WTC11 (cell line): Measurements from ENCODE around the gene FCSK. TPM values are rescaled to one million over a fixed set of nuclear protein-coding genes. Genes with fewer than 3 reads are reported as not detected.

Experiments used
- ATAC-seq: fragments of 200-7000 bp; cut with Tn5 transposase; 2 replicates; pipeline ENCODE4 v1.10.0; 2021; ENCODE audit warnings: mild to moderate bottlenecking, moderate library complexity
- CTCF ChIA-PET: fragments of 300-600 bp; sonication (Branson Sonifier 250); formaldehyde crosslinking; loops from one replicate; lab custom pipeline; 2021; ENCODE audit warnings: antibody characterized with exemption; lab: Charles Lee
- POLR2A ChIA-PET: fragments of 350-600 bp; sonication (Branson Sonifier 250); formaldehyde crosslinking; loops from one replicate; lab custom pipeline; 2021; ENCODE audit warnings: antibody characterized with exemption; lab: Charles Lee
- DNase-seq: peaks from one replicate; pipeline ENCODE4 v3.0.0; 2021; ENCODE audit warnings: low spot score
- H3K27ac Mint-ChIP-seq: 2 replicates; pipeline ENCODE4 v1.8.0; 2021; ENCODE audit warnings: mixed read lengths
- H3K27me3 Mint-ChIP-seq: 2 replicates; pipeline ENCODE4 v1.8.0; 2021; ENCODE audit warnings: low read depth, mild to moderate bottlenecking, moderate library complexity, mixed read lengths
- H3K36me3 Mint-ChIP-seq: 2 replicates; pipeline ENCODE4 v1.8.0; 2021; ENCODE audit warnings: mixed read lengths
- H3K4me1 Mint-ChIP-seq: 2 replicates; pipeline ENCODE4 v1.8.0; 2022; ENCODE audit warnings: mixed read lengths
- H3K4me3 Mint-ChIP-seq: 2 replicates; pipeline ENCODE4 v1.8.0; 2021; ENCODE audit warnings: mild to moderate bottlenecking, moderate library complexity, mixed read lengths
- H3K9me3 Mint-ChIP-seq: 2 replicates; pipeline ENCODE4 v1.8.0; 2021; ENCODE audit warnings: mixed read lengths
- RELA ChIP-seq: sonication (generic); formaldehyde crosslinking; IDR thresholded peaks from 2 replicates; pipeline ENCODE4 v1.8.1; 2022; ENCODE audit warnings: missing genetic modification reagents, mild to moderate bottlenecking, borderline replicate concordance
- SMAD4 ChIP-seq: sonication (generic); formaldehyde crosslinking; IDR thresholded peaks from 2 replicates; pipeline ENCODE4 v1.8.0; 2022; ENCODE audit warnings: mild to moderate bottlenecking, missing genetic modification reagents
- TEAD4 ChIP-seq: sonication (generic); formaldehyde crosslinking; IDR thresholded peaks from 2 replicates; pipeline ENCODE4 v1.8.0; 2022; ENCODE audit warnings: mild to moderate bottlenecking, missing genetic modification reagents
- USF2 ChIP-seq: sonication (generic); formaldehyde crosslinking; IDR thresholded peaks from 2 replicates; pipeline ENCODE4 v1.8.1; 2023; ENCODE audit warnings: mild to moderate bottlenecking, missing genetic modification reagents, moderate library complexity
- ZNF416 ChIP-seq: fragments of 250-450 bp; sonication (Bioruptor Pico); IDR thresholded peaks from 2 replicates; pipeline ENCODE4 v1.9.0; 2021; ENCODE audit warnings: mild to moderate bottlenecking, inconsistent platforms
- ZNF423 ChIP-seq: fragments of 250-450 bp; sonication (Bioruptor Pico); IDR thresholded peaks from 2 replicates; pipeline ENCODE4 v2.1.2; 2022; ENCODE audit warnings: mild to moderate bottlenecking, moderate library complexity
- ZNF425 ChIP-seq: fragments of 250-450 bp; sonication (Bioruptor Pico); conservative IDR thresholded peaks from 2 replicates; pipeline ENCODE4 v1.9.0; 2021; ENCODE audit warnings: mild to moderate bottlenecking
- total RNA-seq: library from RNA; stranded (reverse); gene quantifications from 3 replicates; pipeline ENCODE4 v1.2.3, GENCODE V29; 2021
- TF ChIP-seq, protein P1 (sequence below): sonication (generic); formaldehyde crosslinking; conservative IDR thresholded peaks from 2 replicates; pipeline ENCODE4 v1.8.1; 2023; ENCODE audit warnings: mild to moderate bottlenecking, low read depth, missing genetic modification reagents, moderate library complexity
- TF ChIP-seq, protein P2 (sequence below): sonication (generic); formaldehyde crosslinking; IDR thresholded peaks from 2 replicates; pipeline ENCODE4 v1.8.0; 2023; ENCODE audit warnings: missing genetic modification reagents, mild to moderate bottlenecking, borderline replicate concordance
- TF ChIP-seq, protein P3 (sequence below): sonication (generic); formaldehyde crosslinking; IDR thresholded peaks from 2 replicates; pipeline ENCODE4 v1.8.1; 2022; ENCODE audit warnings: low read depth, mild to moderate bottlenecking, moderate library complexity, missing genetic modification reagents, borderline replicate concordance

FCSK gene
- total RNA-seq, 1 experiment from 2014 or later, result 10.6 TPM

- TF ChIP-seq, protein P1, sequence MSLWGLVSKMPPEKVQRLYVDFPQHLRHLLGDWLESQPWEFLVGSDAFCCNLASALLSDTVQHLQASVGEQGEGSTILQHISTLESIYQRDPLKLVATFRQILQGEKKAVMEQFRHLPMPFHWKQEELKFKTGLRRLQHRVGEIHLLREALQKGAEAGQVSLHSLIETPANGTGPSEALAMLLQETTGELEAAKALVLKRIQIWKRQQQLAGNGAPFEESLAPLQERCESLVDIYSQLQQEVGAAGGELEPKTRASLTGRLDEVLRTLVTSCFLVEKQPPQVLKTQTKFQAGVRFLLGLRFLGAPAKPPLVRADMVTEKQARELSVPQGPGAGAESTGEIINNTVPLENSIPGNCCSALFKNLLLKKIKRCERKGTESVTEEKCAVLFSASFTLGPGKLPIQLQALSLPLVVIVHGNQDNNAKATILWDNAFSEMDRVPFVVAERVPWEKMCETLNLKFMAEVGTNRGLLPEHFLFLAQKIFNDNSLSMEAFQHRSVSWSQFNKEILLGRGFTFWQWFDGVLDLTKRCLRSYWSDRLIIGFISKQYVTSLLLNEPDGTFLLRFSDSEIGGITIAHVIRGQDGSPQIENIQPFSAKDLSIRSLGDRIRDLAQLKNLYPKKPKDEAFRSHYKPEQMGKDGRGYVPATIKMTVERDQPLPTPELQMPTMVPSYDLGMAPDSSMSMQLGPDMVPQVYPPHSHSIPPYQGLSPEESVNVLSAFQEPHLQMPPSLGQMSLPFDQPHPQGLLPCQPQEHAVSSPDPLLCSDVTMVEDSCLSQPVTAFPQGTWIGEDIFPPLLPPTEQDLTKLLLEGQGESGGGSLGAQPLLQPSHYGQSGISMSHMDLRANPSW (CRISPR knock-in tag), result no peak
- no peak for TF ChIP-seq USF2 (CRISPR knock-in tag)
Measured at GRCh38 chr16:70476272-70477020, 22.1 kb downstream of the FCSK start (continued).

DNA sequence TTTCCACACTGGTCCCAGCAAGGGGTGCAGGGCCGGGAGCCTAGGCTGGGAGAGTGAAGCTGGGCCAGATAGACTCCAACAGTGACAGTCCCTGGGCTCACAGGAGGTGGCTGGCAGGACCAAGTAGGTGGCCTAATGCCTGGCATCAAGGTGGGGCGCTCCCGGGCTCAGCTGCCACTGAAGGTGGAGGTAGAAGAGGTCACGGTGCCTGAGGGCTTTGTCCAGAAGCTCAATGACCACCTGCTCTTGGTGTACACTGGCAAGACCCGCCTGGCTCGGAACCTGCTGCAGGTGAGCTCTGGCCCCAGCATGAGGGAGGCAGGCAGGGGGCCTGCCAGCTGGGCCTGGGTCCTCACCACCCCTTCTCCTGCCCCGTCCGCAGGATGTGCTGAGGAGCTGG is 23.8 kb downstream of the FCSK start:
- H3K27me3 Mint-ChIP-seq, result no peaks in the 10 kb centered on the region
- TF ChIP-seq, protein P2, sequence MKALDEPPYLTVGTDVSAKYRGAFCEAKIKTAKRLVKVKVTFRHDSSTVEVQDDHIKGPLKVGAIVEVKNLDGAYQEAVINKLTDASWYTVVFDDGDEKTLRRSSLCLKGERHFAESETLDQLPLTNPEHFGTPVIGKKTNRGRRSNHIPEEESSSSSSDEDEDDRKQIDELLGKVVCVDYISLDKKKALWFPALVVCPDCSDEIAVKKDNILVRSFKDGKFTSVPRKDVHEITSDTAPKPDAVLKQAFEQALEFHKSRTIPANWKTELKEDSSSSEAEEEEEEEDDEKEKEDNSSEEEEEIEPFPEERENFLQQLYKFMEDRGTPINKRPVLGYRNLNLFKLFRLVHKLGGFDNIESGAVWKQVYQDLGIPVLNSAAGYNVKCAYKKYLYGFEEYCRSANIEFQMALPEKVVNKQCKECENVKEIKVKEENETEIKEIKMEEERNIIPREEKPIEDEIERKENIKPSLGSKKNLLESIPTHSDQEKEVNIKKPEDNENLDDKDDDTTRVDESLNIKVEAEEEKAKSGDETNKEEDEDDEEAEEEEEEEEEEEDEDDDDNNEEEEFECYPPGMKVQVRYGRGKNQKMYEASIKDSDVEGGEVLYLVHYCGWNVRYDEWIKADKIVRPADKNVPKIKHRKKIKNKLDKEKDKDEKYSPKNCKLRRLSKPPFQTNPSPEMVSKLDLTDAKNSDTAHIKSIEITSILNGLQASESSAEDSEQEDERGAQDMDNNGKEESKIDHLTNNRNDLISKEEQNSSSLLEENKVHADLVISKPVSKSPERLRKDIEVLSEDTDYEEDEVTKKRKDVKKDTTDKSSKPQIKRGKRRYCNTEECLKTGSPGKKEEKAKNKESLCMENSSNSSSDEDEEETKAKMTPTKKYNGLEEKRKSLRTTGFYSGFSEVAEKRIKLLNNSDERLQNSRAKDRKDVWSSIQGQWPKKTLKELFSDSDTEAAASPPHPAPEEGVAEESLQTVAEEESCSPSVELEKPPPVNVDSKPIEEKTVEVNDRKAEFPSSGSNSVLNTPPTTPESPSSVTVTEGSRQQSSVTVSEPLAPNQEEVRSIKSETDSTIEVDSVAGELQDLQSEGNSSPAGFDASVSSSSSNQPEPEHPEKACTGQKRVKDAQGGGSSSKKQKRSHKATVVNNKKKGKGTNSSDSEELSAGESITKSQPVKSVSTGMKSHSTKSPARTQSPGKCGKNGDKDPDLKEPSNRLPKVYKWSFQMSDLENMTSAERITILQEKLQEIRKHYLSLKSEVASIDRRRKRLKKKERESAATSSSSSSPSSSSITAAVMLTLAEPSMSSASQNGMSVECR (CRISPR knock-in tag), result no peak
- TF ChIP-seq, protein P3, sequence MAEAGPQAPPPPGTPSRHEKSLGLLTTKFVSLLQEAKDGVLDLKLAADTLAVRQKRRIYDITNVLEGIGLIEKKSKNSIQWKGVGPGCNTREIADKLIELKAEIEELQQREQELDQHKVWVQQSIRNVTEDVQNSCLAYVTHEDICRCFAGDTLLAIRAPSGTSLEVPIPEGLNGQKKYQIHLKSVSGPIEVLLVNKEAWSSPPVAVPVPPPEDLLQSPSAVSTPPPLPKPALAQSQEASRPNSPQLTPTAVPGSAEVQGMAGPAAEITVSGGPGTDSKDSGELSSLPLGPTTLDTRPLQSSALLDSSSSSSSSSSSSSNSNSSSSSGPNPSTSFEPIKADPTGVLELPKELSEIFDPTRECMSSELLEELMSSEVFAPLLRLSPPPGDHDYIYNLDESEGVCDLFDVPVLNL, result 0 out of 2 replicates have a peak, but pooled peaks have one; percentile 22
- no peak for DNase-seq
- ChIA-PET POLR2A (interaction anchor here (1.0 to 1.5 kb wide), 3 partner anchors 23 to 97 kb away, joined by 3 to 6 read pairs (median 3); no protein-coding TSS in a partner anchor), CTCF (interaction anchor here (0.9 to 5.3 kb wide), 2 partner anchors 8 to 83 kb away, joined by 4 to 22 read pairs; no protein-coding TSS in a partner anchor)
- 0 out of 2 replicates have a peak overlapping the region, but pooled peaks have one; percentile 57 for H3K27ac Mint-ChIP-seq
- H3K9me3 Mint-ChIP-seq, result no peaks in the 10 kb centered on the region
- ATAC-seq, result no peak
- no peak overlapping the region for H3K4me3 Mint-ChIP-seq
- H3K4me1 Mint-ChIP-seq, result 0 out of 2 replicates have a peak, but pooled peaks cover 3% of the 10 kb centered on the region
- H3K36me3 Mint-ChIP-seq, result peaks cover 4% of the 10 kb centered on the region; the same call in 1 of the 2 replicates

DNA sequence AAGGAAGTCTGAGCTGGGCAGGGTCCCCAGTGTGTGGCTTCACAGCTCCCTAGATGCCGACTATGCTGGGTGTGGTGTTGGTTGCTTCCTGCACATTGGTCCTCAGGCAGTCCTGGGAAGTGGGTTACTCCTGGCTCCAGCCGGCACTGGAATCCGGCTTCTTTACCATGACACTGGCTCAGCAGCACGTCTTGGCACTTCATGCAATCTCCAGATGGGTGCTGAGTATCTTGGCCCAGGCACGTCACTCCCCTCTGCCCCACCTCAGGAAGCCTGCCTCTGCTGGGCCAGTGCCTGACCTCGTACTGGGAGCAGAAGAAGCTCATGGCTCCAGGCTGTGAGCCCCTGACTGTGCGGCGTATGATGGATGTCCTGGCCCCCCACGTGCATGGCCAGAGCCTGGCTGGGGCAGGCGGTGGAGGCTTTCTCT is 24.5 kb downstream of the FCSK start:
- ChIA-PET POLR2A (interaction anchor here (1.0 to 1.5 kb wide), 3 partner anchors 22 to 98 kb away, joined by 3 to 6 read pairs (median 3); no protein-coding TSS in a partner anchor), CTCF (interaction anchor here (0.6 to 5.3 kb wide), 4 partner anchors 9 to 84 kb away, joined by 3 to 22 read pairs (median 4); no protein-coding TSS in a partner anchor)
- TF ChIP-seq ZNF423 (CRISPR knock-in tag) (peak; percentile 35; the same call in 1 of the 2 replicates), RELA (CRISPR knock-in tag) (no peak), ZNF425 (no peak), SMAD4 (CRISPR knock-in tag) (no peak), ZNF416 (CRISPR knock-in tag) (0 out of 2 replicates have a peak, but pooled peaks have one; percentile 82), TEAD4 (CRISPR knock-in tag) (no peak)
- TF ChIP-seq, protein P3, result no peak
- peak overlapping the region; percentile 60; the same call in 1 of the 2 replicates for H3K27ac Mint-ChIP-seq
- no peaks in the 10 kb centered on the region for H3K9me3 Mint-ChIP-seq
- H3K4me3 Mint-ChIP-seq, result no peak overlapping the region
- no peaks in the 10 kb centered on the region for H3K27me3 Mint-ChIP-seq
- ATAC-seq (peak; percentile 45), DNase-seq (no peak)
- 0 out of 2 replicates have a peak, but pooled peaks cover 3% of the 10 kb centered on the region for H3K4me1 Mint-ChIP-seq
- peaks cover 6% of the 10 kb centered on the region; the same call in 1 of the 2 replicates for H3K36me3 Mint-ChIP-seq
